HL-60 (cell line): ENCODE results near the gene ANKRD63.

Experiments
- DNase-seq, 2 experiments: peaks; one replicate each; pipeline ENCODE4 v3.0.0-alpha.2; 2010 to 2020; ENCODE audit warnings: low read depth in 1 of 2, low spot score in 1 of 2
- H3K27ac ChIP-seq: fragments of 250-450 bp; sonication (Bioruptor Pico); replicated peaks from 2 replicates; pipeline ENCODE4 v1.5.1; 2020; ENCODE audit warnings: mild to moderate bottlenecking, moderate library complexity
- H3K27me3 ChIP-seq: fragments of 250-450 bp; sonication (Bioruptor Pico); 2 replicates; pipeline ENCODE4 v1.5.1; 2021; ENCODE audit warnings: mild to moderate bottlenecking, moderate library complexity; ENCODE audit not compliant: insufficient read depth, poor library complexity, severe bottlenecking
- H3K4me3 ChIP-seq: replicated peaks from 2 replicates; pipeline ENCODE4 v1.5.1; 2011; ENCODE audit warnings: mild to moderate bottlenecking, control low read depth, low read length; ENCODE audit not compliant: insufficient read depth
- CTCF ChIP-seq: IDR thresholded peaks from one replicate; pipeline ENCODE4 v1.5.1; 2011; ENCODE audit warnings: low read length, control low read depth, inconsistent platforms; ENCODE audit not compliant: insufficient read depth
- GABPA ChIP-seq: IDR thresholded peaks from 2 replicates; pipeline ENCODE4 v1.6.1; 2012; ENCODE audit warnings: low read depth
- POLR2AphosphoS5 ChIP-seq: IDR thresholded peaks from 2 replicates; pipeline ENCODE4 v1.6.1; 2012; ENCODE audit warnings: low read depth
- REST ChIP-seq: IDR thresholded peaks from 2 replicates; pipeline ENCODE4 v1.6.1; 2012; ENCODE audit warnings: low read depth; ENCODE audit not compliant: insufficient replicate concordance
- SPI1 ChIP-seq: IDR thresholded peaks from 2 replicates; pipeline ENCODE4 v1.6.1; 2012; ENCODE audit warnings: low read depth, mild to moderate bottlenecking, borderline replicate concordance

The ANKRD63 gene

GRCh38 chr15:40290918-40291574 lies 8.2 kb upstream of the ANKRD63 start:
- no peak for DNase-seq
- H3K4me3 ChIP-seq, result no peak overlapping the region
- no peak overlapping the region for H3K27ac ChIP-seq
- H3K27me3 ChIP-seq, result no peaks in the 10 kb centered on the region
- no peak for TF ChIP-seq CTCF
- TF ChIP-seq REST, result no peak
- TF ChIP-seq GABPA, result no peak
- no peak for TF ChIP-seq POLR2AphosphoS5
- no peak for TF ChIP-seq SPI1

- H3K27ac ChIP-seq, result no peak overlapping the region
- no peaks in the 10 kb centered on the region for H3K27me3 ChIP-seq
- DNase-seq, result no peak
- no peak for TF ChIP-seq SPI1
- no peak for TF ChIP-seq REST
- no peak overlapping the region for H3K4me3 ChIP-seq
Observed at GRCh38 chr15:40290545-40290917, 7.7 kb upstream of the ANKRD63 start.

- Histone ChIP-seq H3K27ac (no peak overlapping the region), H3K4me3 (no peak overlapping the region), H3K27me3 (no peaks in the 10 kb centered on the region)
- TF ChIP-seq REST (no peak), POLR2AphosphoS5 (no peak), CTCF (no peak), SPI1 (no peak), GABPA (no peak)
- no peak for DNase-seq
Observed at GRCh38 chr15:40289140-40289775, 6.4 kb upstream of the ANKRD63 start.
